Caco-2 (cell line): ENCODE measurements around the gene STYXL2. TPM values are rescaled to one million over a fixed set of nuclear protein-coding genes. Genes with fewer than 3 reads are reported as not detected.

ENCODE experiments used
- BruUV-seq: library from RNA; stranded (reverse); fragments of 400-500 nt; replicated peaks from 2 replicates; lab custom pipeline; 2021; lab: Mats Ljungman, UMichigan
- CTCF ChIA-PET: fragments of 300-600 bp; sonication (Branson Sonifier 250); formaldehyde crosslinking; loops from one replicate; lab custom pipeline; 2022; ENCODE audit warnings: antibody characterized with exemption; lab: Charles Lee
- POLR2A ChIA-PET: fragments of 300-600 bp; sonication (Branson Sonifier 250); formaldehyde crosslinking; loops from one replicate; lab custom pipeline; 2022; ENCODE audit warnings: antibody characterized with exemption; lab: Charles Lee
- DNase-seq, 2 experiments: peaks; one replicate each; pipeline versions ENCODE4 v3.0.0 to v3.0.0-alpha.2; 2020 to 2022
- H3K27me3 ChIP-seq: replicated peaks from 2 replicates; pipeline ENCODE4 v1.6.0; 2011; ENCODE audit warnings: low read length; ENCODE audit not compliant: control insufficient read depth, insufficient read depth
- H3K36me3 ChIP-seq: 2 replicates; pipeline ENCODE4 v1.5.1; 2011; ENCODE audit warnings: low read length; ENCODE audit not compliant: control insufficient read depth, insufficient read depth
- H3K4me1 ChIP-seq: fragments of 250-450 bp; sonication (Bioruptor Pico); 2 replicates; pipeline ENCODE4 v1.5.1; 2020; ENCODE audit warnings: mild to moderate bottlenecking
- H3K4me3 ChIP-seq: 2 replicates; pipeline ENCODE4 v1.5.1; 2011; ENCODE audit warnings: low read depth, mild to moderate bottlenecking, control low read depth, low read length
- H3K9me3 ChIP-seq: fragments of 250-450 bp; sonication (Bioruptor Pico); 2 replicates; pipeline ENCODE4 v1.5.1; 2020; ENCODE audit warnings: mild to moderate bottlenecking, moderate library complexity
- H3K27ac Mint-ChIP-seq: one replicate; pipeline ENCODE4 v1.8.0; 2022; ENCODE audit warnings: mixed read lengths; ENCODE audit not compliant: unreplicated experiment
- H3K27me3 Mint-ChIP-seq: one replicate; pipeline ENCODE4 v1.8.0; 2022; ENCODE audit warnings: mixed read lengths; ENCODE audit not compliant: insufficient read depth, unreplicated experiment
- H3K36me3 Mint-ChIP-seq: one replicate; pipeline ENCODE4 v1.8.0; 2022; ENCODE audit warnings: mild to moderate bottlenecking, mixed read lengths; ENCODE audit not compliant: insufficient read depth, unreplicated experiment
- H3K4me1 Mint-ChIP-seq: one replicate; pipeline ENCODE4 v1.8.0; 2022; ENCODE audit warnings: low read depth, mixed read lengths; ENCODE audit not compliant: unreplicated experiment
- H3K4me3 Mint-ChIP-seq: one replicate; pipeline ENCODE4 v1.8.0; 2022; ENCODE audit warnings: mild to moderate bottlenecking, moderate library complexity, mixed read lengths; ENCODE audit not compliant: unreplicated experiment
- H3K9me3 Mint-ChIP-seq: one replicate; pipeline ENCODE4 v1.8.0; 2022; ENCODE audit warnings: mixed read lengths; ENCODE audit not compliant: unreplicated experiment
- intact Hi-C: fragments of 100-400 bp; cut with micrococcal nuclease; formaldehyde crosslinking; loops from one replicate; pipeline ENCODE4 v1.10.0; 2022; ENCODE audit not compliant: unreplicated experiment
- total RNA-seq: library from RNA; stranded (reverse); gene quantifications from 2 replicates; pipeline ENCODE4 v1.2.3, GENCODE V29; 2022
- TF ChIP-seq, protein P1 (sequence below), 2 experiments: fragments of 200-600 bp in 1 of 2; IDR thresholded peaks; 1 replicate in 1 of 2; 2 replicates in 1 of 2; pipeline versions ENCODE4 v1.5.1 to v1.8.0; 2011 to 2022; ENCODE audit warnings: antibody characterized with exemption in 1 of 2, control low read depth in 1 of 2, inconsistent platforms in 1 of 2, low read depth in 1 of 2, low read length in 1 of 2, mild to moderate bottlenecking in 1 of 2, moderate library complexity in 1 of 2; ENCODE audit not compliant: insufficient read depth in 1 of 2, severe bottlenecking in 1 of 2, unreplicated experiment in 1 of 2

STYXL2 gene
- total RNA-seq, 1 experiment from 2014 or later: not detected

DNA sequence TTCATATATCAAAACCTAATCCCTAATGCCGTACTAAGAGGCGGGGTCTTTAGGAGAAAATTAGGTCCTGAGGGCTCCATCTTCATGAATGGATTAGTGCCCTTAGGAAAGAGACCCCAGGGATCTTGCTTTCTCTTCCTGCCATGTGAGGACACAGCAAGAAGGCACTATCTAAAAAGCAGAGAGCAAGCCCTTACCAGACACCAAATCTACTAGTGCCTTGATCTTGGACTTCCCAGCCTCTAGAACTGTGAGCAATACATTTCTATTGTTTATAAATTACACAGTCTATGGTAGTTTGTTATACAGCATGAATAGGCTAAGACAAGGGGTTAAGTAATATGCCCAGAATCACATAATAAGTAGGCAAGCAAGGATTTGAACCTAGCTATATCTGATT lies 42.9 kb downstream of the STYXL2 start:
- no peaks in the 10 kb centered on the region for H3K27me3 ChIP-seq
- Mint-ChIP-seq H3K36me3 (no peaks in the 10 kb centered on the region), H3K4me1 (no peaks in the 10 kb centered on the region), H3K27ac (no peak overlapping the region), H3K9me3 (no peaks in the 10 kb centered on the region), H3K4me3 (no peak overlapping the region), H3K27me3 (peaks cover 3% of the 10 kb centered on the region)
- BruUV-seq: no TSS peak
- CTCF ChIA-PET: no interaction called here
- intact Hi-C loops: no loop called here
- no peaks in the 10 kb centered on the region for H3K9me3 ChIP-seq
- H3K36me3 ChIP-seq: no peaks in the 10 kb centered on the region
- no peaks in the 10 kb centered on the region for H3K4me1 ChIP-seq
- DNase-seq: no peak
- H3K4me3 ChIP-seq: no peak overlapping the region
- TF ChIP-seq, protein P1, sequence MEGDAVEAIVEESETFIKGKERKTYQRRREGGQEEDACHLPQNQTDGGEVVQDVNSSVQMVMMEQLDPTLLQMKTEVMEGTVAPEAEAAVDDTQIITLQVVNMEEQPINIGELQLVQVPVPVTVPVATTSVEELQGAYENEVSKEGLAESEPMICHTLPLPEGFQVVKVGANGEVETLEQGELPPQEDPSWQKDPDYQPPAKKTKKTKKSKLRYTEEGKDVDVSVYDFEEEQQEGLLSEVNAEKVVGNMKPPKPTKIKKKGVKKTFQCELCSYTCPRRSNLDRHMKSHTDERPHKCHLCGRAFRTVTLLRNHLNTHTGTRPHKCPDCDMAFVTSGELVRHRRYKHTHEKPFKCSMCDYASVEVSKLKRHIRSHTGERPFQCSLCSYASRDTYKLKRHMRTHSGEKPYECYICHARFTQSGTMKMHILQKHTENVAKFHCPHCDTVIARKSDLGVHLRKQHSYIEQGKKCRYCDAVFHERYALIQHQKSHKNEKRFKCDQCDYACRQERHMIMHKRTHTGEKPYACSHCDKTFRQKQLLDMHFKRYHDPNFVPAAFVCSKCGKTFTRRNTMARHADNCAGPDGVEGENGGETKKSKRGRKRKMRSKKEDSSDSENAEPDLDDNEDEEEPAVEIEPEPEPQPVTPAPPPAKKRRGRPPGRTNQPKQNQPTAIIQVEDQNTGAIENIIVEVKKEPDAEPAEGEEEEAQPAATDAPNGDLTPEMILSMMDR (IDR thresholded peaks at IDR 0.05; ENCODE audit: insufficient read depth in 1 of 2, low read depth in 1 of 2, low read length in 1 of 2, severe bottlenecking in 1 of 2, unreplicated experiment in 1 of 2): no peak
- POLR2A ChIA-PET: interaction anchor here (1.1 kb wide), 1 partner anchor 83 kb away, joined by 3 read pairs; the partner anchor contains the start of gene POU2F1

DNA sequence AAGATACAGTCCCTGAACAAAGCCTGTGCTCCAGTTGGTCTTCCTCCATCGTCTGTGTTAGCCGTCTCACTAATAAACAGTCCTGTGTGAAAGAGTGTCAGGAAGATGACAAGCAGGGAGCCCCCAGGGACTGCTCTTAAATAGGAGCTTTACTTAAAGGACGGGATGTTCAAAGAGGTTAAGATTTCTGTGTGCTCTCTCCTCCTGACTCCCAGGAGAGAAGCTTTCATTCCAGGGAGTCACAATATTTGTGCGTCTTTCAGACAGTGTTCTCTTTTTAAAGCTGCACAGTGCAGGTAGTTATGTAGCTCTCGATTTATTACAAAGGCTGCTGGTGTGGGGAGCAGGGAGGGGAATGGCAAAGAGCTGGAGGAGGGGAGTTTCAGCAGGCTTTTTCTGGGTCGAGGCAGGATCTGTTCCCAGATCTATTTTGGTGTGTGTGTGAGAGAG lies 43.5 kb downstream of the STYXL2 start:
- H3K4me1 ChIP-seq: no peaks in the 10 kb centered on the region
- ChIA-PET CTCF (no interaction called here), POLR2A (interaction anchor here (1.1 kb wide), 1 partner anchor 83 kb away, joined by 3 read pairs; the partner anchor contains the start of gene POU2F1)
- H3K36me3 Mint-ChIP-seq: no peaks in the 10 kb centered on the region
- no peak overlapping the region for H3K4me3 Mint-ChIP-seq
- no peak for DNase-seq
- no peaks in the 10 kb centered on the region for H3K9me3 ChIP-seq
- H3K36me3 ChIP-seq: no peaks in the 10 kb centered on the region
- intact Hi-C loops: no loop called here
- no peak overlapping the region for H3K4me3 ChIP-seq
- H3K27me3 ChIP-seq: no peaks in the 10 kb centered on the region
- no TSS peak for BruUV-seq
- H3K9me3 Mint-ChIP-seq: no peaks in the 10 kb centered on the region
- TF ChIP-seq, protein P1 (IDR thresholded peaks at IDR 0.05; ENCODE audit: insufficient read depth in 1 of 2, low read depth in 1 of 2, low read length in 1 of 2, severe bottlenecking in 1 of 2, unreplicated experiment in 1 of 2): no peak
- H3K27me3 Mint-ChIP-seq: peaks cover 3% of the 10 kb centered on the region
- H3K27ac Mint-ChIP-seq: no peak overlapping the region
- H3K4me1 Mint-ChIP-seq: no peaks in the 10 kb centered on the region

DNA sequence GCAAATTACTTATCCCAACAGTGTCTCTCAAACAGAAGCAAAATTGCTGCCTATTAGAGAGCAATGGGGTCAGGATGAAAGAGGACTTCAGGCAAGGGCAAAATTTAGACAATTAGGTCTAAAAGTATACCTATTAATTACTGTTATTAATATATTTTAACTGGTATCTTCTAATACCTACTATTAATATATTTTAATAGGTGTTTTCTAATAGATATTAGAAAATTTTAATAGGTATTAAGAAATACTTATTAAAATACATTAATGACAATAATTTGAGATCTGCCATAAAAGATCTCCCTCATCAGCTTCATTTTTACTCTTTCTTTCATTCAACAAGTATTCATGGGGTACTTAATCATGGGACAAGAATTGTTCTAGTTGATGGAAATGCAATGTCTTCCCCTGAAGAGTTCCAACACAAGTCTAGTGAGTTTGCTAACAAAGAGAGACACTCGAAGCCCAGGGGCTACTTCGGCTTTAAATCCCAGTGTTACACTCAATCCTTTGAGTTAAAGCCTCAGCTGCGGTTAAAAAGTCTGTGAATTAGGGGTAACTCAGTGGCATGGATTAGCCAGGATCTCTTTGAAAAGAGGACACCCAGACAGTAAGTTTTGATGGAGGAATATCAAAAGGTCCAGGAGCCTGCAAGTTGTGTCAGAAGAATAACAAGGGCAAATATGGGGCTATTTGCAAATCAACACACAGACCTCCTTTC lies 44.1 kb downstream of the STYXL2 start:
- POLR2A ChIA-PET: no interaction called here
- CTCF ChIA-PET: interaction anchor here (1.3 kb wide), 1 partner anchor 83 kb away, joined by 7 read pairs; the partner anchor contains the start of gene POU2F1
- Mint-ChIP-seq H3K9me3 (no peaks in the 10 kb centered on the region), H3K4me3 (no peak overlapping the region), H3K27ac (no peak overlapping the region), H3K27me3 (peaks cover 3% of the 10 kb centered on the region), H3K4me1 (no peaks in the 10 kb centered on the region), H3K36me3 (no peaks in the 10 kb centered on the region)
- no peaks in the 10 kb centered on the region for H3K36me3 ChIP-seq
- H3K4me1 ChIP-seq: no peaks in the 10 kb centered on the region
- H3K9me3 ChIP-seq: no peaks in the 10 kb centered on the region
- no peak for DNase-seq
- H3K27me3 ChIP-seq: no peaks in the 10 kb centered on the region
- no peak overlapping the region for H3K4me3 ChIP-seq
- intact Hi-C loops: no loop called here
- TF ChIP-seq, protein P1 (IDR thresholded peaks at IDR 0.05; ENCODE audit: insufficient read depth in 1 of 2, low read depth in 1 of 2, low read length in 1 of 2, severe bottlenecking in 1 of 2, unreplicated experiment in 1 of 2): no peak
- no TSS peak for BruUV-seq
